K562 (cell line): Measurements from ENCODE around the gene TSC22D3. TPM values are rescaled to one million over a fixed set of nuclear protein-coding genes. Genes with fewer than 3 reads are reported as not detected.

Source experiments
- ATAC-seq: fragments of 200-7000 bp; cut with Tn5 transposase; 3 replicates; pipeline ENCODE4 v1.9.1; 2020; ENCODE audit warnings: moderate library complexity
- Bru-seq: library from RNA; stranded (reverse); fragments of 400-500 nt; gene quantifications from one replicate; lab custom pipeline; 2021; lab: Mats Ljungman, UMichigan
- BruChase-seq, 2 experiments: library from RNA; stranded (reverse); fragments of 400-500 nt; gene quantifications; one replicate each; lab custom pipeline; 2021; lab: Mats Ljungman, UMichigan
- BruUV-seq: library from RNA; stranded (reverse); fragments of 400-500 nt; replicated peaks from 2 replicates; lab custom pipeline; 2021; lab: Mats Ljungman, UMichigan
- CTCF ChIA-PET: fragments of 300-600 bp; formaldehyde crosslinking; extraction: SDS; loops from one replicate; lab custom pipeline; 2021; ENCODE audit warnings: low intra/inter-chr PET ratio; lab: Yijun Ruan, JAX
- POLR2A ChIA-PET: fragments of 300-600, 350-650 bp; sonication (Branson Sonifier 250); formaldehyde crosslinking; extraction: SDS; loops from one replicate; lab custom pipeline; 2021; ENCODE audit warnings: antibody characterized with exemption, inconsistent platforms; lab: Yijun Ruan, JAX
- DNase-seq, 4 experiments: peaks; one replicate each; pipeline versions ENCODE4 v3.0.0 to v3.0.0-alpha.2; 2011 to 2018; ENCODE audit warnings: low spot score in 3 of 4, mixed read lengths in 3 of 4; ENCODE audit errors: extremely low read depth in 1 of 4
- FAIRE-seq: peaks from 2 replicates; lab custom pipeline; 2011; peaks lifted over from hg19 to GRCh38; lab: Jason Lieb, UNC
- H2AFZ ChIP-seq: 2 replicates; pipeline ENCODE4 v1.6.0; 2011; ENCODE audit warnings: low read depth, low read length, control low read depth, inconsistent platforms
- H3K27ac ChIP-seq: fragments of 200-600 bp; 3 replicates; pipeline ENCODE4 v1.8.0; 2011; ENCODE audit warnings: low read depth, mild to moderate bottlenecking, control low read depth, inconsistent platforms, low read length, moderate library complexity, mixed read lengths; ENCODE audit errors: extremely low read depth
- H3K27me3 ChIP-seq, 2 experiments: fragments of 300-600 bp in 1 of 2; 2 replicates in 1 of 2; 3 replicates in 1 of 2; pipeline versions ENCODE4 v1.6.0 to v1.8.0; 2011; ENCODE audit warnings: inconsistent platforms in 2 of 2, low read length in 2 of 2, mild to moderate bottlenecking in 1 of 2, mixed read lengths in 1 of 2, moderate library complexity in 1 of 2; ENCODE audit not compliant: control insufficient read depth in 2 of 2, insufficient read depth in 2 of 2
- H3K36me3 ChIP-seq: fragments of 300-600 bp; 3 replicates; pipeline ENCODE4 v1.8.0; 2011; ENCODE audit warnings: mild to moderate bottlenecking, low read length, inconsistent platforms; ENCODE audit not compliant: control insufficient read depth, insufficient read depth
- H3K4me1 ChIP-seq, 2 experiments: fragments of 200-600 bp in 1 of 2; replicated peaks in 1 of 2; 2 replicates in 1 of 2; 3 replicates in 1 of 2; pipeline versions ENCODE4 v1.5.1 to v1.8.0; 2011; ENCODE audit warnings: inconsistent platforms in 2 of 2, low read length in 2 of 2, mild to moderate bottlenecking in 1 of 2, mixed read lengths in 1 of 2, moderate library complexity in 1 of 2; ENCODE audit not compliant: control insufficient read depth in 2 of 2, insufficient read depth in 2 of 2
- H3K4me2 ChIP-seq: 2 replicates; pipeline ENCODE4 v1.6.1; 2011; ENCODE audit warnings: low read length, control low read depth, inconsistent platforms, mixed read lengths; ENCODE audit not compliant: insufficient read depth
- H3K4me3 ChIP-seq: fragments of 200-600 bp; sonication (generic), shearing (Covaris generic); 2 replicates; pipeline ENCODE4 v1.5.1; 2016; ENCODE audit warnings: control low read depth, inconsistent platforms
- H3K79me2 ChIP-seq: fragments of 200-600 bp; 3 replicates; pipeline ENCODE4 v1.8.0; 2011; ENCODE audit warnings: low read length, inconsistent platforms; ENCODE audit not compliant: control insufficient read depth, insufficient read depth
- H3K9ac ChIP-seq, 2 experiments: 2 replicates each; pipeline versions ENCODE4 v1.6.0 to v1.6.1; 2011; ENCODE audit warnings: low read depth in 2 of 2, low read length in 2 of 2, control low read depth in 1 of 2, inconsistent platforms in 1 of 2, mild to moderate bottlenecking in 1 of 2, mixed read lengths in 1 of 2; ENCODE audit not compliant: insufficient read depth in 1 of 2
- H3K9me1 ChIP-seq: one replicate; pipeline ENCODE4 v1.6.0; 2011; ENCODE audit warnings: inconsistent platforms, mild to moderate bottlenecking, low read length, moderate library complexity; ENCODE audit not compliant: control insufficient read depth, insufficient read depth
- H3K9me3 ChIP-seq: replicated peaks from 2 replicates; pipeline ENCODE4 v1.5.1; 2011; ENCODE audit warnings: low read depth, low read length, inconsistent platforms; ENCODE audit not compliant: control insufficient read depth, insufficient read depth
- H4K20me1 ChIP-seq: replicated peaks from 2 replicates; pipeline ENCODE4 v1.6.1; 2011; ENCODE audit warnings: low read length, inconsistent platforms, mixed read lengths; ENCODE audit not compliant: control insufficient read depth, insufficient read depth
- CAMTA2 ChIP-seq: fragments of 250-450 bp; sonication (Bioruptor Pico); conservative IDR thresholded peaks from 2 replicates; pipeline ENCODE4 v1.5.1; 2022
- SETDB1 ChIP-seq: IDR thresholded peaks from one replicate; pipeline ENCODE4 v1.6.1; 2012; ENCODE audit warnings: low read length, control low read depth, inconsistent platforms
- ZNF121 ChIP-seq: sonication (generic); formaldehyde crosslinking; conservative IDR thresholded peaks from 2 replicates; pipeline ENCODE4 v1.8.0; 2022; ENCODE audit warnings: missing genetic modification reagents
- ZNF717 ChIP-seq: fragments of 250-450 bp; sonication (Bioruptor Pico); IDR thresholded peaks from 2 replicates; pipeline ENCODE4 v1.5.0; 2021
- WGBS: fragments of 100-300 bp; shearing (Covaris generic); methylation state at CpG from one replicate; pipeline ENCODE4 v1.1.6; 2016; ENCODE audit warnings: low coverage, mixed read lengths; ENCODE audit not compliant: insufficient coverage; ENCODE audit errors: missing lambda C conversion rate; 5-methylcytosine and 5-hydroxymethylcytosine counted together
- in situ Hi-C: fragments of 300-500 bp; cut with MboI; formaldehyde crosslinking; loops from 4 replicates; pipeline ENCODE4 v1.15.0; 2018; ENCODE audit warnings: inconsistent platforms, mixed read lengths
- intact Hi-C: fragments of 100-400 bp; cut with micrococcal nuclease; formaldehyde crosslinking; loops from 2 replicates; pipeline ENCODE4 v1.14.2; 2022
- long read RNA-seq, 3 experiments: library from polyadenylated mRNA in 2 of 3; library from RNA in 1 of 3; unstranded in 2 of 3; stranded (forward) in 1 of 3; transcript quantifications; one replicate each; pipeline ENCODE4 v2.0.0, GENCODE V29; 2019 to 2022
- polyA minus RNA-seq, 3 experiments: library from RNA; depleted of rRNA, polyadenylated mRNA; stranded (reverse); fragments of >200 nt; gene quantifications; 2 replicates each; pipeline ENCODE4 v1.2.3, GENCODE V29; 2011
- polyA plus RNA-seq, 8 experiments: library from polyadenylated mRNA; depleted of rRNA in 4 of 8; stranded (reverse) in 5 of 8; unstranded in 3 of 8; fragments of >200 nt; fragmentation: Nextera tagmentation in 2 of 8; fragmentation: Illumina TruSeq in 1 of 8; extraction: Ambion mirVana in 2 of 8; extraction: Trizol in 1 of 8; gene quantifications; 2 replicates each; pipeline versions ENCODE4 v1.2.1 to v1.2.3, GENCODE V29; 2011 to 2014; ENCODE audit warnings: inconsistent platforms in 1 of 8, missing spikeins in 1 of 8
- total RNA-seq, 7 experiments: library from RNA; depleted of rRNA in 6 of 7; stranded (reverse); fragments of >200 nt in 6 of 7; fragmentation: Illumina TruSeq in 2 of 7; extraction: Trizol in 2 of 7; gene quantifications; 2 replicates each; pipeline versions ENCODE4 v1.2.1 to v1.2.3, GENCODE V29; 2011 to 2021; ENCODE audit warnings: low replicate concordance in 1 of 7

The TSC22D3 gene
- total RNA-seq (2011; cell fraction: chromatin; rRNA removed; ENCODE audit: low replicate concordance): 0.60 TPM in 1 of 2 replicates, not detected in the other
- total RNA-seq (2011; cell fraction: nucleolus; rRNA removed): 0.50 and 0.66 TPM in 2 replicates
- 0.99 TPM in 1 of 2 replicates, not detected in the other for total RNA-seq (2011; cell fraction: nucleoplasm; rRNA removed)
- total RNA-seq (2014; rRNA removed) (1.4 and 3.0 TPM in 2 replicates), total RNA-seq (2014; rRNA removed; fragmentation: Illumina TruSeq; extraction: Trizol) (0.70 and 0.87 TPM in 2 replicates), total RNA-seq (2015; rRNA removed; fragmentation: Illumina TruSeq; extraction: Trizol) (0.45 and 0.54 TPM in 2 replicates), total RNA-seq (2021) (1.5 and 1.7 TPM in 2 replicates), polyA plus RNA-seq (2011; rRNA removed) (0.85 and 3.3 TPM in 2 replicates), polyA plus RNA-seq (2014; fragmentation: Illumina TruSeq; extraction: Trizol) (0.82 and 1.4 TPM in 2 replicates), polyA plus RNA-seq (2014; fragmentation: Nextera tagmentation; extraction: Ambion mirVana) (1 to 10 TPM in 1 of 2 experiments, under 1 TPM in 1; 0.48 to 1.0 TPM), polyA plus RNA-seq (2014; rRNA removed) (0.80 and 1.0 TPM in 2 replicates), polyA minus RNA-seq (2011; rRNA and poly(A)+ RNA removed) (1.6 and 3.4 TPM in 2 replicates), Bru-seq, nascent RNA (percentile 18 among the genes with signal in this experiment), BruChase-seq, experiment 1, labeled RNA remaining after a 2-hour chase (percentile 19 among the genes with signal in this experiment), BruChase-seq, experiment 2, labeled RNA remaining after a 6-hour chase (percentile 25 among the genes with signal in this experiment)
- 1.1 and 4.5 TPM in 2 replicates for polyA plus RNA-seq (2011; cell fraction: cytosol; rRNA removed)
- polyA plus RNA-seq (2011; cell fraction: nucleus; rRNA removed): 0.71 and 1.5 TPM in 2 replicates
- 0.99 and 10.2 TPM in 2 replicates for polyA plus RNA-seq (2012)
- 2.0 and 3.3 TPM in 2 replicates for polyA minus RNA-seq (2011; cell fraction: cytosol; rRNA and poly(A)+ RNA removed)
- 1.7 and 2.2 TPM in 2 replicates for polyA minus RNA-seq (2011; cell fraction: nucleus; rRNA and poly(A)+ RNA removed)
- long read RNA-seq, experiment 1, partial matches to known transcripts: 0 of 3 reads
- long read RNA-seq, experiment 1, other reads (novel, unspliced or antisense): 0 of 3 reads
- long read RNA-seq, experiment 2, partial matches to known transcripts: 0 of 1 reads
- long read RNA-seq, experiment 2, other reads (novel, unspliced or antisense): 0 of 1 reads
- long read RNA-seq, experiment 3: 0 reads

DNA sequence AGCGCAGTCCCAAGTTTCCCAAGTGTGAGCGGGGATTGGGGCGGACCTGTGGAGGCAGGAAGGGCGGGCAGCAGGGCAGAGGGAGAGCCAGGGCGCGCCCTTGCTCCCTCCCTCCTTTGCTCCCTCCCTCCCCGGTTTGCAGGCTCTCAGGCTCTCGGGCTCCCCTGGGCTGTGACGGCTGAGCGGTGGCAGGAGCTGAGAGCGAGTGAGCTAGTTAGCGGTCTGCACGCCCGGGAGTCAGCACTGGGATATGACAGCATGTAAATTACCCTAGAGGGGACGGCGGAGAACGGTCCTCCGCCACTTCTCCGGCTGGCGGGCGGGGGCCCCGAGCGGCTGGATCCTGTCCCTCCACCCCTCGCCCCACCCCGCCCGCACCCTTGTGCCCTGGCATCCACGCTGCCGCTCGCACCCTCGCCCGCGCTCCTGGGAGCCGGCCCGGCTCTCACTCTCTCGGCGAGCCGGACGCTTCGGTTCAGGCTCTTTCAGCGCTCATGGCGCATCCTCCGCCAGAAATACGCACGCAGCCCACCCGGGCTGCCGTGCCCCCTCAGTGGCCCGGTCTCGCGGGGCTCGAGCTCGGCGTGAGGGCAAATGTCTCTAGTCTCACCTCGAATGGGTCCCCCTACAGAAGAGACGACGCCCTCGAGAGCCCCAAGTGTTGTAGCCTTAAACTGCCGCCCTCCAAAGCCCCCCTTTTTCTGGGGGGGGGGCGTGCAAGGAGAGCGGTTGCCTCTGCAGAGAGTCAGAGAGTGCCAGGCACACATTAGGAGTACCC is at the start of gene TSC22D3:
TSS of gene TSC22D3 (minus strand) at position 54 of the 778 bp plus-strand sequence. CDS start 368 bp downstream, outside the sequence.
- intact Hi-C loops: loop anchor here (1.0 to 10.0 kb wide), 7 partner anchors 45 to 881 kb away; no protein-coding TSS in a partner anchor
- H3K4me3 ChIP-seq: peak within 1 kb of the TSS; percentile 34
- 4% methylated on average over 25 of the region's 59 CpGs for WGBS
- no peaks in the 10 kb centered on the region for H3K36me3 ChIP-seq
- no peaks in the 10 kb centered on the region for H3K9me3 ChIP-seq
- DNase-seq: peak; percentile 48 to 63 (median 57)
- H3K27me3 ChIP-seq: peaks cover under 1 to 20% of the 10 kb centered on the region in 2 experiments; a peak in 3 of 5 replicates
- FAIRE-seq: no peak
- H3K9me1 ChIP-seq: no peaks in the 10 kb centered on the region
- peak; percentile 96 for ATAC-seq
- H3K4me1 ChIP-seq: peaks cover 4 to 18% of the 10 kb centered on the region in 2 experiments; a peak in 4 of 5 replicates
- no TSS peak for BruUV-seq
- H3K27ac ChIP-seq: no peak within 1 kb of the TSS
- peak within 1 kb of the TSS; percentile 77 for H2AFZ ChIP-seq
- CTCF ChIA-PET: interaction anchor here (0.5 to 1.9 kb wide), 5 partner anchors 114 to 1641 kb away, joined by 4 to 22 read pairs (median 7); no protein-coding TSS in a partner anchor
- peak within 1 kb of the TSS; percentile 26 to 83; a peak in 3 of 4 replicates for H3K9ac ChIP-seq
- peak within 1 kb of the TSS; percentile 60 for H3K4me2 ChIP-seq
- in situ Hi-C loops: loop anchor here (5.0 to 10.0 kb wide), 2 partner anchors 99 to 231 kb away; no protein-coding TSS in a partner anchor
- POLR2A ChIA-PET: interaction anchor here (0.7 to 1.3 kb wide), 5 partner anchors 9 to 328 kb away, joined by 3 to 7 read pairs (median 3); no protein-coding TSS in a partner anchor
- no peaks in the 10 kb centered on the region for H3K79me2 ChIP-seq
- no peaks in the 10 kb centered on the region for H4K20me1 ChIP-seq
- TF ChIP-seq ZNF121 (CRISPR knock-in tag) (no peak), ZNF717 (no peak), CAMTA2 (CRISPR knock-in tag) (no peak), SETDB1 (no peak)
